NCI-H345 treated with DMSO at 0.1 percent for 48 hours (cell line): ENCODE data around the gene LPGAT1.
A peak's percentile ranks its signal among the peaks of the same experiment; 100 is the strongest.
"Not testable (repeated sequence)": the region's sequence is repeated elsewhere in the genome, so short reads cannot be mapped to it uniquely, and the experiment has no call there.

Experiments used
- DNase-seq: peaks from one replicate; lab custom pipeline; 2025; ENCODE audit not compliant: unreplicated experiment; lab: John Stamatoyannopoulos, UW

LPGAT1 gene

DNA sequence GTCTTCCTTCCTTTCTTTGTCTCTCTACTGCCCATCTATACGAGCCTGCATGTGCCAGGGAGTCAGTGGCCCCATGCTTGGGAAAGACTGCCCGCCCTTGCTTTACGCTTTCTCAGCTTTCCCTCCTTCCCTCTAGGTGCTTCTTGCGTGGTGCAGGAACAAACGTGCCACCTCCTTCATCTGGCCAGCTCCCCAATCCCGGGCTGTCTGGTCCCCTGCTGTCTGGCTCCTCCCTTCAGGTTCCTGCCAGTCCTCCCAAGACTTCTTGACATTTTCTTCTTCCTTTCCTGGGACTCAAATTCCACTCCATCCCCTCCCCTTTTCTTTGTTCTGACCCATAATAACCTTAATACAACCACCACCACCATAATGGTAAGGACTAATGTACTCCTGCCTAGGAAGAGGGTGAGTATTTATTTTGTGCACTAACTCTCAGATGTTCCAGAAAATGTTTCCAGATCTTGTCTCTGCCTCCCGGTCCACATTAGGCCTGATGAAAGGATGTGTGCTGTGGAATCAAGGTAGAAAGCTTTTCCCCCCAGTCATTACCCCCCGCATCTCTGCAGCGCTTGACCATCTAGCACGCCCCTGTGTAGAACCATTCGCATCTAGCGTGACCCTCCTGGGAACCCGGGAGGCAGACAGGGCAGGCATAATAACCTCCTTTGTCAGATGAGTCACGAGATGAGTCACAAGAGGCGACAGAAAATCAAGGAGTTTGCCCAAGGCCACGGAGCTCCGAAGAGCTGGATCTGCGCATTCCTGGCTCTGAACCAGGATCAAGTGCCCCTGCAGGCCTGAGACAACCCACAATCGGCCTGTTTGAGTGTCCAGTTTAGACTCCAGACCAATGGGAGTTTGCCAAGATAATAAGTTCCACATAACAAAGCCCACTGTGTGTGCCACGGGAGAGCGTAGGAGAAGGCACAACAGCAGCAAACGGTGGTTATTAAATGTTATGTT is 95.1 kb downstream of the LPGAT1 start:
- no peak for DNase-seq

DNA sequence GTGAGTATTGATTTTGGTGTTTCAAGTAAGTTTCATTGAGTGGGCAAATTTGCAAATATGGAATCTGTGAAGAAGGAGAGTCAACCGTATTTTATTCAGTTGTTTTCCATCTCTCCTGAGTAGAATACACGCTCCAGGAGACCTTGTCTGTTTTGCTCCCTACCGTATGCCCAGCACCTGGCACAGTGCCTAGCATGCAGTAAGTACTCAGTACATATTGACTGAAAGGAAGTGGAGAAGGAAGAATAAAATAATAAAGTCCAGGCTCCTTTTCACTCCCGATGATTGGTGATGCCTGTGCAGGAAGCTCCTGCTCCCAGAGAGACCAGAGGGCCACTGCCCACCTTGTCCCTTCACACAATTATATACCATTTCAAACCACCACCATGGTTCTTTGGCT is 95.8 kb downstream of the LPGAT1 start:
- peak; percentile 96 for DNase-seq

DNA sequence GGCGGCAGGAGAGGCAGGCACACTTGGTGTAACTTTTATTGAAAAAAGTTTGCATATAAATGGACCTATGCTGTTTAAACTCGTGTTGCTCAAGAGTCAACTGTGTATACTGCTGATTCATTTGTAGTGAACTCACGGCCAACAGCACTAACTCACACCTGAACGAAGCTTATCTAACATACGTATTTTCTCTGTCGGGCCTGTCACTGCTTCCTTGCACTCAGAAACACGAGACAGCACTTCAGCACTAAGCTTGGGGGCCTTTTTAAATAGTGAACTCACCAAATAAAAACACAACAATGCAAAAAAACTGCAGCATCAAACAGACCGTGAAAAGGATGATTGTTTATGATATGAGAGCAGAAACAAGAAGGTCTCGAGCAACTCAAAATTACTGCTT is 96.2 kb downstream of the LPGAT1 start:
- DNase-seq: peak; percentile 96

DNA sequence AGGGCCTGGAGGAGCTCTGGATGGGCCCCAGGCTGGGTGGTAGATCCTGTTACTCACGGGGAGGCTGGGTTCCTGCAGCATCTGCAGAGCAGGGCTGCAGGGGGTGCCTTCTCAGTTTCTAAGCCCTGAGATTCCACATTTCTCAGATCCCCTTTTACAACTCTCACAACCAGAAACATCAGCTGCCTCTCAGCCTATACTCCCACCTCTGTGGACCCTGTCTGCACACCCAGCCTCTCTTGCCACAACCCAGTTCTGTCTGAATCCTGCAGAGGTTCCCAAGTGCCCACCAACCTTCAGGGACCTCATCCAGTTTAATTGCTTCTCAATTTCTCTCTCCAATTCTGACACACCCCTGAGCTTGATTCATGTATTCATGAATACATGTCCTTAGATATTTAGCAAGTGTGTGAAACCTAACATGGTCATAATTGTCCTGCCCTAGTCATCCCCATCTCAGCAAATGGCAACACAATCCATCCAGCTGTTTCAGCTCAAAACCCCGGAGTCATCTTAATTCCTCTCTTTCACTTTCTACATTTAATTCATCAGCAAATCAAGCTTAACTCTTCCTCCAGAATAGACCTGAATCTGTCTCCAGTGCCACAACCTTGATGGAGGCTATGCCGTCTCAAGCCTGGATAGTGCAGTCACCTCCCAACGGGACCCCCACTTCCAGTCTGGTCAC is 98.1 kb downstream of the LPGAT1 start:
- DNase-seq: no peak

DNA sequence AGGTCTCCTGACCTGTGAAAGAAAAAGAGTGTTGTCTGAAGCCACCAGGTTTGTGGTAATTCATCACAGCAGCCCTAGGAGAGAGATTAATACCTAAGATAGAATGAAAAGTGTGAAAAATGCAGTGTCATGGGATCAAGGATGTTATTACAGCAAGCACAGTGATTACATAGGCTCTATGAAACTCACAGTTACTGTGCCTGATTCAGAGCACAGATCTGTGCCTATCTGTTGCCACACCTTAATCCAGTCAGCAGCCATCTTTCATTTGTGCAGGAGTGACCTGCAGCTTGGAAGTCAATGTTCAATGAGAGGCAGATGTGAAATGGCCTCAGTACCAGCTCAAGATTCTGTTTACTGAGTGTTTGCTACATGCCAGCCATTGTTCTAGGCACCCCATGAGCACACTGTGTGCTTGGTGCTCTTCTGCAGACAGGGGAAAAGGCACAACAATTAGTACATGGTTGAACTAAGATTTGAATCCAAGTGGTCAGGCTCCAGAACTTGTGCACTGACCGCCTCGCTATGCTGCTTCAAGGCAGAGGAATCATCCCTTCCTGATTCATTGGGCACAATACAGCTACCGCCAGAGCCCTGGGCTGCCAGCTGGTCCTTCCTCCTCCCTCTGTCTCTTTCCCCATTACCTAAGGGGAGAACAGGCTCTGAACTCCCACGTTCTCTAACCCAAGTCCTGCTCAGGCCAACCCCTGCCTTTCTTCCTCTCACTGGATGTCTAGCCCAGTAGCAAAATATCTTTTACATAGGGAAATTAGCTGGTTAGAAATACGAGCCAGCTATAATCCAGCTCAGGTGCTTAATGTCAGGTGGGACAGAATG is 98.9 kb downstream of the LPGAT1 start:
- no peak for DNase-seq

DNA sequence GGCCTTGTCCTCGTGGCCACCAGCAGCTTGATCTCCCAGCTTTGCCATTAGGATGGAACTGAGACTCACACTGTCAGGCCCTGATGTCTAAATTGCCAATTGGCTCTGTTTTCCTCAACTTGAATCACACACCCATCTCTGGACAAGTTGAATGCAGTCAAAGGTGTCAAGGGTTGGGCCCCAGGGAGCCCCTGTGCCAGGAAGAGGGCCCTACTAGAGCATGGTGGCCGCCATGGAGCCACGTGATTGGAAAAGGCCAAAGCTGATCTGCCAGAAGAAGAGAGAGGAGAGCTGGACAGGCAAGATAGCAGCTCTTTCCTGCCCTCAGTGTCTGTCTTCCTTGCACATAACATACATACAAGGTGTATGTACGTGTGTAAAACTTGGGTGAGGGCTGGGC is 100.2 kb downstream of the LPGAT1 start:
- DNase-seq: no peak

DNA sequence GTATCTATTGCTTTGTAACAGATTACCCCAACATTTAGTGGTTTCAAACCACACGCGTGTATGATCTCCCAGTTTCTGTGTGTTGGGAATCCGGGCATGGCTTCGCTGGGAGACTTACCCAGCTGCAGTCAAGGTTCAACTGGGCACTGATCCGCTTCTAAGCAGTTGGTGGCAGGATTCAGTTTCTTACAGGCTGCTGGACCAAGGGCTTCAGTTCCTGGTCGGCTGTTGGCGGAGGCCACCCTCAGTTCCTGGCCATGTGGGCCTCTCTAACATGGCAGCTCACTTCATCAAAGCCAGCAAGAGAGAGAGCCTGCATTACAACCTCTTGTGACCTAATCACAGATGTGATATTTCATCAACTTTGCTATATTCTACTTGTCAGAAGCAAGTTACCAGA is 101.3 kb downstream of the LPGAT1 start:
- DNase-seq: no peak

DNA sequence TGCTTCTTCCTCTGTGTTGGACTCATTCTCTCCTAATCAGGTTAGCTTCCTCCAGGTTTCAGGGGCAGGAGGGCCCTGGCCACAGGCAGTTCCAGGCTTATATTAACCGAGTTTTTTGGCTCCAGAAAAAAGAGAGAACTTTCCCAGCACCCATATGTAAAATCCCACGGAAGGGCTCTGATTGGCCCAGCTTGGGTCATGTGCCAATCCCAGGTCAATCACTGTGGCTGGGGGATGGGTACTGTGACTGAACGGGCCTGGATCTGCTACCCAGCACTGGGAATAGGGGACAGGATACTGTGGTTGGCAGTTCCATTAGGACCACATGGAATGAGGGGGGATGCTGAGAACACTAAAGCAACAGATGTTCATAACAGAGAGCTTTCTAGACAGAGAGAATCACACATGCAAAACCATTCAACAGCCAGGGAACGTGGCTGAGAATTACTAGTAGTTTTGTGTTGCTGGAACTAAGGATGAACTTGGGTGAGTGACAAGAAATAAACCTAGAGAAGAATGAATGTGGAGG is 104.0 kb downstream of the LPGAT1 start:
- DNase-seq: no peak

DNA sequence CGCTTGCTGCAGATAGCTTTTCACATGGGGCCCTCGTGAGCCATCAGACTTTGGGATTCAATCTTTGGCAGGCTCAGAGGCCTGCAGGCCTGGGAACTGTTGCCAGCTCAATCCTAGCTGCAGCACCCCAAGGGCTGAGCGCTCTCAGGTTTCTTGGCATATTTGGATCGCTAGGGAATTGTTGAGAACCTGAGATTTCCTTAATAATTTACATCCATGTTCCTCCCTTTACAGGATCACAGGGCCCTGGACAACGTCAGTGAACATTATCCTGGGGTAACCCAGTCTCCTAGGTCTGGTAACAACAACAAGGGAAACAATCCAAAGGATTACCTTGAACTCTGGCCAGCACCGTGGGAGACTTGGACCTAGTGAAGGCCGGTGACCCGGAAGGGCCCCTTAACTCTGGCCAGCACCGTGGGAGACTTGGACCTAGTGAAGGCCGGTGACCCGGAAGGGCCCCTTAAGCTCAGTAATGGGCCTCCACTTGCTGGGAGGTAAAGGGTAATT is 105.8 kb downstream of the LPGAT1 start:
- DNase-seq: no peak

DNA sequence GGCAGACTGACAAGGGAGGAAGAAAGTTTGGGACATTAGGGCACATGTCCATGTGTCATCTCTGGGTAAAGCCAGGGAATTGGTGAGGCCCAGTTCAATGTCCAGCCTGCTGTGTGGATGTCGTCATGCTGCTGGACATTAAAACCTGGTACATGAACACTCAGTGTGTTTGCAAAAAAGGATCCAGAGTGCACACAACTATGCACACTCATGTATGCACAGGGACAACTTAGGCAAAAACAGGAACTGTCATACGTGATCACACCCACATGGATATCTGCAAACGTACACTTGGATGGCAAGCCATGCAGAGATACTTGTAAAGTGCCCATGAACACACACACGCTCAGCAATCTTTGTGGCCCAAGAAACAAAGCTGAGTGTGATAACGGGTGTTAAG is 107.3 kb downstream of the LPGAT1 start:
- no peak for DNase-seq

DNA sequence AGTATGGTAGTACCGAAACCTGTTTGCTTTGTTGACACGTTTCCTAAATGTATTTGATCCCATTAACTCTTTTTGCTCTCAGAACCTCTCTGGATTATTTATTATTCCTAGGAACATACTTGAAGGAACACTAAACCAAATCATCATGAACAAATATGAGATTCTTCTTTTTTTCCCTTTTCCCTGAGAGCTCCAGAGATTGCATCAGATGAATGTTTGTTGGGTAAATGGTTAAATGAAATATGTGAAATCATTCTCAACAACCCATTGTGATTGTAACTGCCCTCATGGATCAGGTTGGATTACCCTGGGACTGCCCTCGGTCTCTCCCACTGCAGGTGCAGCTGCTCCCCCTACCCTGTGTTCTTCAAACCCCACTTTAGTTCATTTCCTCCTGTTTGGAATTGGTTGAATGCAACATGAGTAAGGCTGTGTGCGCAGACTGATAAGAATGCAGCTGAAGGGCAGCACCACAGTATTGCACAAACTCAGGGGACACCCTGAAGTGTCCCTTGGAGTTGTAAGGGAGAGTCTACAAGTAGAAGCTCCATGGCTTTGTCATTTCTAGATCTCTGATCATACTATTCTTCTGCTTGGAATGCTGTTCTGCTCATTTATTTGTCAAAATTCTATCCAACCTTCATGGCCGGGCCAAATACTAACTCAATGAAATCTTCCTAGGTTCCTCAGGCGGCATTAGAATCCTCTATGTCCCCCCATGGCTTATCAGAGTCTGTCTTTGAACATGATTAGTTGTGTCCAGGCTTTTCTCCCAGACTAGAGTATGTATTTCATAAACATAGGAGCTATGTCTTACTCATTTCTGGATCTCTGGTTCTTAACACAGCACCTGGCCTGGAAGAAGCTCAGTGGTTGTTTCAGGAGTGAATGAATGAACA is 108.0 kb downstream of the LPGAT1 start:
- DNase-seq: no peak

DNA sequence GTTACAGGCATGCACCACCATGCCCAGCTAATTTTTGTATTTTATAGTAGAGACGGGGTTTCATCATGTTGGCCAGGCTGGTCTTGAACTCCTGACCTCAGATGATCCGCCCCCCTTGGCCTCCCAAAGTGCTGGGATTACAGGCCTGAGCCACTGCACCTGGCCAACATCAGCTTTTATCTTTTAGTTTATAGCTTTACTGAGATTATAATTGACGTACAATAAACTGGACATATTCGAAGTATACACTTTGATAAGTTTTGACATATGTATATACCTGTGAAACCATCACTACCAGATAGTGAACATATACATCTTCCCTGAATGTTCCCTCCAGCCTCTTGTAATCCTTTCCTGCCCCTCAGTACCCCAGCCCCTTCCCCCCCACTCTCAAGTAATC is 114.0 kb downstream of the LPGAT1 start:
- not testable (repeated sequence) for DNase-seq

DNA sequence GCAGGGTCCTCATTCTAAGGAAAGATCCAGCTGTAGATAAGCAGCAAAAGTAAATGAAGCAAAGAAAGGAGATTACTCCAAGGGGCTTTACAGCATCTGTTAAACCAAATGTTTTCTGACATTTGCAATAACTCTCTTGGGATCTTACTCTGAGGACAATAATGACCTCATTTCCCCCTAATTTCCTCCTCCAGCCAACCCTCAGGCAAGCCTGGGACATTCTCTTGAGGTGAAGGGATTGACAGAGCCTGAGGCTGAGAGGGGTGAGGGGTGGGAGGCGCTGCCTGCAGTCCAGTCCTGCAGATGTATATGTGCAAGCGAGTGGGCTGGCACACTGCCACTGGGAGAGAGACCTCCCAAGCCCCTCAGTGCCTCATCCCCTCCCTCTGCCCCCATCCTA is 114.6 kb downstream of the LPGAT1 start:
- no peak for DNase-seq

DNA sequence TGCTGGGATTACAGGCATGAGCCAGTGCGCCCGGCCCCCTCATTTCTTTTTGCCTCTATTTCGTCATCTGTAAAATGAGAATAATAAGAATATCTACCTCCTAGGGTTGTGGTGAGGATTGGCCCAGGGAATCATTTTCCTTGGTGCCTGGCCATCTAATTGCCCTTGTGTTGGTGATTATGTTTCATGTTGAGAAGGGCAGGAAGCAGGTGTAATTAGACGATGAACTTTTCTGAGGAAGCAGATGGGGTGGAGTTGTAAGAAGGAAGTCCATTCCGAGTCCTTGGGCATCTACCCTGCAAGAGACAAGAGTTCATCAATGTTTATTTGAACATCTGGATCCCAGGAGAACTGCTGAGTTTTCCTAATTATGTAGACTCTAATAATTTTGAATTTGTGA is 116.4 kb downstream of the LPGAT1 start:
- no peak for DNase-seq

DNA sequence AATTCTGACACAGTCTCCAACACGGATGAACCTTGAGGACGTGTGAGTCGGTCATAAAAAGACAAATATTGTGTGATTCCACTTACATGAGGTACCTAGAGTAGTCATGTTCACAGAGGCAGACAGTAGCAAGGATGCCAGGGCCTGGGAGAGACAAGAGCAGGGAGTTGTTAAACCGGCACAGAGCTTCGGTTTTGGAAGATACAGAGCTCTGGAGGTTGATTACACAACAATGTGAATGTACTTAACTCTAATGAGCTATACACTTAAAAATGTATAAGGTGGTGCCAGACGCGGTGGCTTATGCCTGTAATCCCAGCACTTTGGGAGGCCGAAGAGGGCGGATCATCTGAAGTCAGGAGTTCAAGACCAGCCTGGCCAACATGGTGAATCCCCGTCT is 117.3 kb downstream of the LPGAT1 start:
- no peak for DNase-seq

DNA sequence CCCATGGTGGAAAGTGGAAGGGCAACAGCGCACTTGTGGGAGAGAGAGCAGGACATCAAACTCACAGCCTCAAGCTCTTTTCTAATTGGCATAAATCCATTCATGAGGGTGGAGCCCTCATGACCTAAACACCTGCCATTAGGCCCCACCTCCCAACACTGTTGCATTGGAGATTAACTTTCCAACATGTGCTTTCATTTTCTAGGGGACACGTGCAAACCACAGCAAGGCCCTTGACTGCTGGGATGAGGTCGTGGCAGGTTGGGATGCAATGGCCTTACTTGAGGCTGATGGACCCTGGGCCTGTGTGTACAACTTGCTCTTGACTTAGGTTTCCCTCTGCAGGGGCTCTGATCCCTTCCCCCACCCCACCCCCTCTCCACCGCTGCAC is 119.3 kb downstream of the LPGAT1 start:
- no peak for DNase-seq

DNA sequence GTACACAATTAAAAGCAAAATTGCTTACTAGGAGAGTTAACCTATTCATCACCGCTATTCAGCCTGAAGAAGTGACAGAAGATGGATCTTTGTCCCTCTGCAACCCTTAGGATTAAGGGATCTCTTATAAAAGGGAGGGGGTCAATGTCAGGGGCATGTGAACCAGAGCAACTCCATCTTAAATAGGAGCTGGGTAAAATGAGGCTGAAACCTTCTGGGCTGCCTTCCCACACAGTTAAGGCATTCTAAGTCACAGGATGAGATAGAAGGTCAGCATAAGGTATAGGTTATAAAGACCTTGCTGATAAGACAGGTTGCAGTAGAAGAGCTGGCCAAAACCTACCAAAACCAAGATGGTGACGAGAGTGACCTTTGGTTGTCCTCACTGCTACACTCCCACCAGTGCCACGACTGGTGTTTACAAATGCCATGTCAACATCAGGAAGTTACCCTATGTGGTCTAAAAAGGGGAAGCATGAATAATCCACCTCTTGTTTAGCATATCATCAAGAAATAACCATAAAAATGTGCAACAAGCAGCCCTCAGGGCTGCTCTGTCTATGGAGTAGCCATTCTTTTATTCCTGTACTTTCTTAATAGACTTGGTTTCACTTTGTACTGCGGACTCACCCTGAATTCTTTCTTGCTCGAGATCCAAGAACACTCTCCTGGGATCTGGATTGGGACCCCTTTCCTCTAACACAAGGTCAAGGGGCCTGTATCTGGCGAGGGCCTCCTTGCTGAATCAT is 119.8 kb downstream of the LPGAT1 start:
- DNase-seq: no peak

DNA sequence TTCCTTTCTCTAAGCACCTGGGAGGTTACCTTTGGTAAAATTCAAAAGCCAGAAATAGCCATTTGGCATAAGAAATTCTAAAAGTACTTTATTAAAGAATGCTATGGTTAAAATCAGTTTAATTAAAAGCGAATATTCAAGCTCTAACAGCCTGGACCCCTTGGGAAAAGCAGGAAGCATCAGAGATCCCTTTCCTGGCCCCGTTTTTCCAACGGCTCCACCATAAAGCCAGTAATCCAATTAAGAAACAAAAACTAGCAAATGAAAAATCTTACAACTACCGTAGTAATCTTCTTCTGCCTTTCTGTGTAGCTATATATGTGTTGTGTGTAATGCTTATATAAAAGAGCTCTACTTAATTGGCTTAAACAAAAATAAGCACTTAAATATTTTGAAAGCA is 121.6 kb downstream of the LPGAT1 start:
- DNase-seq: no peak

DNA sequence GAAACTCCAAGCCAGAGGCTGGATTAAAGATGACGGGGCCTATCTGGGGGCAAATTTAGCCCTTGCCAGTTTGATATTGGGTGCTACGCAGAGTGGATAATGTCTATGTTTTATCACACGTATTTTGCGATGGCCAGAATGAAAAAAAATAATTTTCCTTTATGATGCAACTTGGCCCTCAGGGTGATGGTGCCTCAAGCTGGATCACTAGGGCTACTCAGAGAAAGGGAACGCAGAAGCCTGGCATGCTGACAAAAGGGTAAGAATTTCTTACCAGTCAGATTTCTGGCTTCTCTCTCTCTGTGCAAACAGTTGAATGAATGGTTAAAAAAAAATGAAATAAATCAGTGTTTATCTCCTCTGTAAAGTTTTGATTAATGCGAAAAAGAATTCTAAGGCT is 122.6 kb downstream of the LPGAT1 start:
- DNase-seq: no peak
